Measurements from ENCODE around the gene IQUB. TPM values are rescaled to one million over a fixed set of nuclear protein-coding genes. Genes with fewer than 3 reads are reported as not detected.

IQUB gene
- total RNA-seq, 1 donor from 2014 or later, result 0.72 TPM

- Mint-ChIP-seq H3K36me3 (peaks cover 4% of the 10 kb centered on the region), H3K4me3 (no peak overlapping the region), H3K27me3 (ENCODE audit: low read depth) (peaks cover 3% of the 10 kb centered on the region), H3K27ac (no peak overlapping the region), H3K9me3 (no peaks in the 10 kb centered on the region), H3K4me1 (peaks cover 7% of the 10 kb centered on the region)
- no peak for DNase-seq (ENCODE audit: low spot score in 2 of 2, unreplicated experiment in 2 of 2)
- TF ChIP-seq, protein P1, sequence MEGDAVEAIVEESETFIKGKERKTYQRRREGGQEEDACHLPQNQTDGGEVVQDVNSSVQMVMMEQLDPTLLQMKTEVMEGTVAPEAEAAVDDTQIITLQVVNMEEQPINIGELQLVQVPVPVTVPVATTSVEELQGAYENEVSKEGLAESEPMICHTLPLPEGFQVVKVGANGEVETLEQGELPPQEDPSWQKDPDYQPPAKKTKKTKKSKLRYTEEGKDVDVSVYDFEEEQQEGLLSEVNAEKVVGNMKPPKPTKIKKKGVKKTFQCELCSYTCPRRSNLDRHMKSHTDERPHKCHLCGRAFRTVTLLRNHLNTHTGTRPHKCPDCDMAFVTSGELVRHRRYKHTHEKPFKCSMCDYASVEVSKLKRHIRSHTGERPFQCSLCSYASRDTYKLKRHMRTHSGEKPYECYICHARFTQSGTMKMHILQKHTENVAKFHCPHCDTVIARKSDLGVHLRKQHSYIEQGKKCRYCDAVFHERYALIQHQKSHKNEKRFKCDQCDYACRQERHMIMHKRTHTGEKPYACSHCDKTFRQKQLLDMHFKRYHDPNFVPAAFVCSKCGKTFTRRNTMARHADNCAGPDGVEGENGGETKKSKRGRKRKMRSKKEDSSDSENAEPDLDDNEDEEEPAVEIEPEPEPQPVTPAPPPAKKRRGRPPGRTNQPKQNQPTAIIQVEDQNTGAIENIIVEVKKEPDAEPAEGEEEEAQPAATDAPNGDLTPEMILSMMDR (IDR thresholded peaks at IDR 0.05; ENCODE audit: unreplicated experiment), result no peak
Observed at GRCh38 chr7:123538897-123539296, 4.5 kb upstream of the IQUB start.

GRCh38 chr7:123538189-123538714 lies 3.9 kb upstream of the IQUB start:
- Mint-ChIP-seq H3K9me3 (no peaks in the 10 kb centered on the region), H3K27ac (no peak overlapping the region), H3K4me3 (no peak overlapping the region), H3K27me3 (ENCODE audit: low read depth) (peaks cover 8% of the 10 kb centered on the region), H3K4me1 (peaks cover 12% of the 10 kb centered on the region), H3K36me3 (peaks cover 4% of the 10 kb centered on the region)
- TF ChIP-seq, protein P1 (IDR thresholded peaks at IDR 0.05; ENCODE audit: unreplicated experiment), result no peak
- DNase-seq (ENCODE audit: low spot score in 2 of 2, unreplicated experiment in 2 of 2), result no peak

DNA sequence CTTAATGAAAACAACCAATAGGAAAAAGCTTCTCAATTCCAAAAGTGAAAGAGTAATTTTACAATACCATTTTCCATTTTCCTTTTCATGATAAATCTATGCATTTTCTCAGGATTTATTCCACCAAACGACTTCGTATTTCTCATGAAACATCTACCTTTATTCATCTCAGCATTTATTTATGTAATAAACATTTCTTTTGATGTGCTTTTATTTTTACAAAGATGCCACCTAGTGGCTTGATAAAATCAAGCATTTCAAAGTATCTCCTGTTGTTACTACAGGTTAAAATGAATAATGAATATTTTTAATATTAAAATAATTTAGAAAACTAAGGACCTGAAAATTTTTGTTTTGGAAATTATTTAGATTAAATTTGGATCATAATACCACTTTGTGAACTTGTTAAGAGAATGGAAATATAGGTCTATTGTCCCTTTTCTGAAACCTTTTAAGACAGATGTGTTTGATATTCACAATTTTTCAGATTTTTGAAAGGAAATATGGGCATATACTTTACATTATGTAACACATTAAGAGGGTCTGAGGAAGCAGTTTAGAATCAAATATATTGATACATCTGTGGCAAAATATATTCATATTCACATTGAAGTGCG lies 2.7 kb upstream of the IQUB start:
- TF ChIP-seq, protein P1 (IDR thresholded peaks at IDR 0.05; ENCODE audit: unreplicated experiment), result peak; percentile 81
- Mint-ChIP-seq H3K9me3 (no peaks in the 10 kb centered on the region), H3K27me3 (ENCODE audit: low read depth) (peaks cover 15% of the 10 kb centered on the region), H3K4me3 (no peak overlapping the region), H3K4me1 (peaks cover 19% of the 10 kb centered on the region), H3K27ac (no peak overlapping the region), H3K36me3 (peaks cover 4% of the 10 kb centered on the region)
- no peak for DNase-seq (ENCODE audit: low spot score in 2 of 2, unreplicated experiment in 2 of 2)

DNA sequence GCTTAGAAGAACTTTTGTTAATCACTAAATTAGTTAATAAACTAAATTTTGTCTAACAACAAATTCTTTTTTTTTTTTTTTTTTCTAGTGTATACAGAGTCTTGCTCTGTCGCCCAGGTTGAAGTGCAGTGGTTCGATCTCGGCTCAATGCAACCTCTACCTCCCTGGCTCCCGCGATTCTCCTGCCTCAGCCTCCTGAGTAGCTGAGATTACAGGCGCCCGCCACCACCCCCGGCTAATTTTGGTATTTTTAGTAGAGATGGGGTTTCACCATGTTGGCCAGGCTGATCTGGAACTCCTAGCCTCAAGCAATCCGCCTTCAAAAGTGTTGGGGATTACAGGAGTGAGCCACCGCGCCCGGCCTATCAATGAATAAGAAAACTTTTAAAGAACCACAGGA lies 1.1 kb upstream of the IQUB start:
- Mint-ChIP-seq H3K27me3 (ENCODE audit: low read depth) (peaks cover 21% of the 10 kb centered on the region), H3K36me3 (no peaks in the 10 kb centered on the region), H3K9me3 (no peaks in the 10 kb centered on the region), H3K27ac (peak overlapping the region; percentile 50), H3K4me3 (no peak overlapping the region), H3K4me1 (peaks cover 19% of the 10 kb centered on the region)
- TF ChIP-seq, protein P1 (IDR thresholded peaks at IDR 0.05; ENCODE audit: unreplicated experiment), result no peak
- no peak for DNase-seq (ENCODE audit: low spot score in 2 of 2, unreplicated experiment in 2 of 2)

DNA sequence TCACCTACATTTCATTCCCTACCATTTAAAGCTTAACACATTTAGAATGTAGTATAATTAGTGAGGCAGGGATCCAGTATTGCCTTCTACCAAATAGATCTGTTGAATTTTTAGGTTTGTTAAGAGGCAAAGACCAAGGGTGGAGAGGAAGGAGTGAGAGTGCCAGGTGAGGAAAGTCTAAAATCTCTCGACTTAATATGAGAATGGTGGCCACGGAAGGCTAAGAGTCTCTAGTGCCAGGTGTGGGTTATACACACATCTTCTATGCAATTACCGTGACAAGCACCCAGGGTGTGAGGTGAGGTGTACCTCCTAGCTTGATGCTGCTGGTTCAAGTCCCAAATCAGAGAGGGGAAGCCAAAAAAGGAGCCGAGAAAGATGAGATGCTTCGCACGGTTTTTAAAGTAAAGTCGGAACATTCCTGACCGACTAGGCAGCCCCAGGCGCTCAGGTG lies 439 bp downstream of the IQUB start:
- no peaks in the 10 kb centered on the region for H3K36me3 Mint-ChIP-seq

More for the DNA sequence above, 439 bp downstream of the IQUB start:
- DNase-seq (ENCODE audit: low spot score in 2 of 2, unreplicated experiment in 2 of 2), result no peak
- Mint-ChIP-seq H3K9me3 (no peaks in the 10 kb centered on the region), H3K27me3 (ENCODE audit: low read depth) (peaks cover 21% of the 10 kb centered on the region), H3K4me1 (peaks cover 19% of the 10 kb centered on the region), H3K27ac (peak overlapping the region; percentile 92), H3K4me3 (peak overlapping the region; percentile 89)
- TF ChIP-seq, protein P1 (IDR thresholded peaks at IDR 0.05; ENCODE audit: unreplicated experiment), result no peak

All from mesothelial cell of epicardium (in vitro differentiated cells).